RCC 7860 (cell line): ENCODE measurements around the gene LGALS3BP.

Experiments
- DNase-seq: peaks from one replicate; pipeline ENCODE4 v3.0.0-alpha.2; 2015; ENCODE audit warnings: low spot score
- FAIRE-seq: peaks from 2 replicates; lab custom pipeline; 2012; peaks lifted over from hg19 to GRCh38; lab: Jason Lieb, UNC

LGALS3BP gene

GRCh38 chr17:78944956-78945355, 34.8 kb downstream of the LGALS3BP start:
- no peak for DNase-seq
- FAIRE-seq = no peak

- no peak for DNase-seq
- FAIRE-seq = no peak
Observed at GRCh38 chr17:78944026-78944425, 35.7 kb downstream of the LGALS3BP start.

- no peak for FAIRE-seq
- DNase-seq = no peak
Observed at GRCh38 chr17:78940708-78941107, 39.0 kb downstream of the LGALS3BP start.

DNA sequence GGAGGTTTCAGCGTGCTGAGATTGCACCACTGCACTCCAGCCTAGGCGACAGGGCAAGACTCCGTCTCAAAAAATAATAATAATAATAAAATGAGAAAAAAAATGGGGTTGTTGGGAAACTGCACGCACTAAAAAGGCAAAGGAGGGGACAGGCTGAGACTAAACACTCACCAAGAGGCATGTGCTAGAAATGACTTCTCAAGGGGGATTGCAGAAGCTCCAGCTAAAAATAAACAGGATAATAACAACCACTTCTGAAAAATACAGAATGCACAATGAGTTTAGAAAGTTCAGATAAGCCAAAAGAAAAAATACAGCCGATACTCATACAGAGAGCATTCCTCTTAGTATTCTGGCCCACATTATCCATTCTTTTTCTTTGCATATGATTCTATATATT, 39.5 kb downstream of the LGALS3BP start:
- no peak for DNase-seq
- no peak for FAIRE-seq

GRCh38 chr17:78939615-78940014, 40.1 kb downstream of the LGALS3BP start:
- DNase-seq = no peak
- no peak for FAIRE-seq

- DNase-seq (no peak), FAIRE-seq (no peak)
Observed at GRCh38 chr17:78937561-78937960, 42.2 kb downstream of the LGALS3BP start.

DNA sequence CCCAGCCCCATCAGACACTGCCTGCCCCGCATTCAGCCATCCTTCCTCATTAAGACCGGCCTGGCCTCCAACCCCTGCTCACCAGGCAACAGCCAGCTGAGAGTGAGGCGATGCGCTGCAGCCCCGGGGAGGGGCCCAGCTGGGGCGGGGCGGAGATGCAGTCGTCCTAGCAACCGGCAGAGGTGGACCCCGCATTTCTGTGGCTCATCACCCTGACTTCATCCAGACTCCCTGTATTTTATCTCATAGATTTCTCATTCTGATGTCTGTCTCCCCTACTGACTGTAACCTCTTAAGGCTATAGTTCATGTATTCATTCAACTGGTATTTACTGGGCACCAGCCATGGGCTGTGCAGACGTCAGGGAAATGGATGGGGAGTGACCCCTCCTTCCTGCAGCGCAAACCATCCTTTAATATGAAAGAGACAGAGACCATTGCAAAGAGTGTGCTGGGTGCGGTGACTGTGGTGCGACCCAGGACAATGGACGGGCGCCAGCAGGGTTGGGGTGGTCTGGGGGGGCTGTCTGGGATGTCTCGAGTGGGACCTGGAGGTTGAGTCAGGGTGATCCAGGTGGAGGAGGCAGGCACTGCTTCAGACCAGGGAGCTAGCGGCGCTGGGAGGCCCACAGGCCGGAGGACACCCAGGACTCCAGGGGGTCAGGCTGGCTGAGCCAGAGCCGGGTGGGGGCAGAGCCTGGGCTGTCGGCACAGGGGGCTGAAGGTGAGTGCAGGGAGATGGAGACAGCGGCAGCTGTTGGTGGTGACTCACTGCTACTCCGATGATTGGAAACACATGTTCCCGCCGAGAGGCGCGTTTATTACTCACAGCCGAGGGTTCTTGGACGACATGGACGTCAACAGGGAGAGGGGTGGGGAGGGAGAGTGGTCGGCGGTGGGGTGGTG, 44.1 kb downstream of the LGALS3BP start:
- FAIRE-seq = no peak
- peak; percentile 58 for DNase-seq

DNA sequence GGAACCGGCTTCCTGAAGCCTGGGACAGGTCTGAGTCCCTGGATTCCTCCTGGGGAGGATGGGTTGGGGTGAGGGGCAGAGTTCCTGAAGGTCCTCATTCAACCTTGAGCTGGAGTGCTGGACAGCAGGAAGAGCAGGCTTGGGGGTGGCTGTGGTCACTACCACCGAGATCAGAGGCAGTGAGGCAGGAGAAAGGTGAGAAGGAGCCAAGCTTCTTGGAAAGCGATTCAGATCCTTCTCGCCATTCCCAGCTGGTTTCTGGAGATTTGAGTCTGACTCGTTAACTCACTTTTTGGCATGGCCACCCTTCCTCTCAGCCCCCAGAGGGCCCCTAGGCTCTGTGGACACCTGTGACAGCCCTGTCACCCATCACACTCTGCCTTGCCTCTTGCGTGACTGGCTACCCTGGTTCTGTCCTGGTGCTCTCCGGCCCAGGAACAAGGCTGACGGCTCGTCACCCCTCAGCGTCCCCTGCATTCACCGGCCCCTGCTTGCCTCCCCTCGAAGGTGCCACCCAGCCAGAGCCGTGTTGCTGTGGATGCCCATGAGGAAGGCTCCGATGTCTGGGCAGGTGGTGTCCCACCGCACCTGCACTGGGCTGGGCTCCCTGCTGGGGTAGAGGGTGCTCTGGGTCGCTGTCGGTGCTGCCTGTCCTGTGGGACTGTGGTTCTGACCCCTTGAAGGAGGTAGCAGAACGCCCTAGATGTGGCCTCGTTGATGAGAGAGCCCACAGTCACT, 44.9 kb downstream of the LGALS3BP start:
- FAIRE-seq = peak; percentile 21

GRCh38 chr17:78933959-78934568, 45.7 kb downstream of the LGALS3BP start:
- DNase-seq (peak; percentile 90), FAIRE-seq (peak; percentile 55)

More for the DNA sequence above, 44.9 kb downstream of the LGALS3BP start:
- peak; percentile 49 for DNase-seq

DNA sequence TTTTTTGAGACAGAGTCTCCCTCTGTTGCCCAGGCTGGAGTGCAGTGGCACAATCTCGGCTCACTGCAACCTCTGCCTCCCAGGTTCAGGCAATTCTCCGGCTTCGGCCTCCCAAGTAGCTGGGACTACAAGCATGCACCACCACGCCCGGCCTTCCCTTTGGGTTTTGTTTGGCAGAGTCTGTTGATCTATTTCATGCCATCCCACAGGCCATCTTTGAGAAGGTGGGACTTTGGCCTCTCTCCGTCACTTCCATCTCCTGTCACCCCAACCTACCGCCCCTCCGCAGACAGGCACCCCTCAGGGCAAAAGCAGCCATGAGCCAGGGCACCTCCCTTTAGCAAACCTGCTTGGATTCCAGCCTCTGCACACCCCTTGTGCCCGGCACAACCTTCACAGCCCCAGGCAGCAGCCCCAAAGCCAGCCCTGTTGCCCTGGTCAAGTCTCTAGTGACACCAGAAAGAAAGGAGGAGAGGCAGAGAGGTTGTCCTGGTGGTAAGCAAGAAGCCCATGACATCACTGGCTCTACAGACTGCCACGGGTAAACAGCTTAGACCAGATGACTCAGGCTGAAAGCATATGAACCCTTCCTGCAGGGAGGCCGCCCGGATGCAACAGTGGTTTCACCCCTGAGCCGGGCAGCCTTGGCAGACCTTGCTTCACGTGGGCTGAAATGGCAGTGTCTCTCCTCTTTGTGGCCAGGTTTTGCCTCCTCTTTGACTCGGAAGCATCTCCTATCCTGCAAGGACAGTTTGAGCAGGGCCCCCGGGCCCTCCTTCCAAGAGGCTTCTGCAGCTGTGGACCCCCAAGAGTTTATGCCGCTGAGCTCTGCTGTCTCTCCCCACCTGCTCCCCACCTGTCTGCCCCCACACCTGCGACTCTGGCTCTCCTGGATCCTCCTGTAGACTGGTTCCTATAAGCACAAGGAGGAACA, 46.4 kb downstream of the LGALS3BP start:
- DNase-seq = peak; percentile 95
- FAIRE-seq = peak; percentile 90

GRCh38 chr17:78929908-78930775, 49.6 kb downstream of the LGALS3BP start:
- peak; percentile 29 for DNase-seq
- FAIRE-seq = no peak

GRCh38 chr17:78925662-78926555, 53.8 kb downstream of the LGALS3BP start:
- DNase-seq (no peak), FAIRE-seq (no peak)

DNA sequence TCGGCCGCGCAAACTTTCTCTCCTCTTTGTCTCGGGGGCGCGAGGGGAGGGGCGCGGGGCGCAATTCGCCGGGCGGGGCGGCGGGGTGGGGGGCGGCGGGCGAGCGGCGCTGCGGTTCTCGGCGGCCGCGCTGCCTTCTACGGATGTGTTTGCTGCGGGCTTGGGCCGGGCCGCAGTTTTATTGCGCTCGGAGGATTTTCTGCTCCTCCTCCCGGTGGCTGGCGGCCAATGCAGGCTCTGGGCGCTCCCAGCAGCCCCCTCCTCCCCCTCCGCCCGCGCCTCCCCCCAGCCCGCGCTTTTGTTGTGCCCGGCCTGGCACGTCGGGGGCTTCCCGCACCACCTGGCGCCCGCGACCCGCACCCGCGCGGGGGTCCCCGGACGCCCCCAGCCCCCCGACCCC, 54.5 kb downstream of the LGALS3BP start, which contains the start of gene TIMP2:
TIMP2 (minus strand) TSS at position 154 of the 400 bp plus-strand sequence. CDS start 299 bp downstream, outside the sequence.
- no peak for FAIRE-seq
- peak; percentile 64 for DNase-seq

DNA sequence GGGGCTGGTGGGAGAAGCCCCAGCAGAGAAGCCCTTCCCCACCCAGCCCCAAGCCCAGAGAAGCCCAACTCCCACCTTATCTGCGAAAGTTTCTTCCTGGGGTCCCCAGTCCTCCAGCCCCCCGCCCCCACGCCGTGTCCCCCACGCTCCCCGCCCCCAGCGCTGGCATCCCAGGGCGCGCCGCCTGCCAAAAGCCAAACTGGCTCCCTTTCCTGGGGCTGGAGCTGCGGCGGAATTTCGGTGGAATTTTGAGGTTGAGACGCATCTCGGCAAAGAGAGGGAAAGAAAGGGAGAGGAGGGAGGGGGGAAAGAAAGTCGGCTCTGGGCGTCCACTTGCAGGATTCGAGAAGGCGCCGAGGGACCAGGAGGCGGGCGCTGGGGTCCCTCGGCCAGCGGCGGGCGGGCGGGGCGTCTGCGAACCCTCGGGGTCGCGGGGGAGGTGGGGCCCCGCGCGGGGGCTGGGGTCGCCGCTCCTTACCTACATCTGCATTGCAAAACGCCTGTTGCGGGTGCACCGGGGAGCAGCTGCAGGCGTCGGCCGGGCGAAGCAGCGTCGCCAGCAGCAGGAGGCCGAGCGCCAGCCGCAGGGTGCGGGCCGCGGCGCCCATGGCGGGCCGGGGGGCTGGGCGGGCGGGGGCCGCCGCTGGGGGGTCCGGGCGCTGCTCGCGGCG, 55.1 kb downstream of the LGALS3BP start:
- no peak for FAIRE-seq
- DNase-seq = no peak

DNA sequence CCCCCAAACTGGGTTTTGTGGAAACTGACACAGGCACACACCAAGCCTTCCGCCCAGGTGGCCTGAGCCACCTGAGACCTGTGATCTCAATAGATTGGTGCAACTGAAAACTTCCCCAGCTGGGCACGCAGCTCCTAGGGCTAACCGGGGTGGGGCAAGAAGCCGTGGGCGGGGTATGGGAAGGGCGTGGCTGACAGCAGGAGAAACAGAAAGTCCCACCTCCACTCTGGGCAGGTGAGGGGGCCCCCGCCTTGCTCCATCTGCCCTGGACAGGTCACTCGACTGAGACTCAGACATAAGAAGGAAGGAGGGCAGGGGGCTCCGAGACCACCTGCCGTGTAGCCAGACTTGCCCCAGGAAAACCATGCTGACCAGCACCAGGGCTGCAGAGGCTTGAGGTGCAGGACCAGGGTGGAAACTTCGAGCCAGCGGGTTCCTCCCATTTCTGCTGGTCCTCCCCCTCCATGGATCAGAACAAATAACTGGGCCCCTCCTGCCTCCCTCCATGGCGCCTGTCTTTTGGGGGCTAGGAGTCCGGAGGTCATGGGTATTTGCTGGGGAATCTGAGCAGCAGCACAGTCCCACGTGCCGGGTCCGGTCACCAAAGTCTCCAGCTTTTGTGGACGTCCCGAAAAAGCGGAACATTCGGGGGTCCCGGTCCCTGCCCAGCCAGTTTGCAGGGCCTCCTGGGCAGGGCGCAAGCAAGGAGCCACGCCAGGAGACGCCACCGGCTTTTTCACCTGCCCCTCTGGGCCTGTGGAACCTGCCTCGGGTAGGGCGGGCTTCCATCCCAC, 55.9 kb downstream of the LGALS3BP start:
- FAIRE-seq (no peak), DNase-seq (no peak)

DNA sequence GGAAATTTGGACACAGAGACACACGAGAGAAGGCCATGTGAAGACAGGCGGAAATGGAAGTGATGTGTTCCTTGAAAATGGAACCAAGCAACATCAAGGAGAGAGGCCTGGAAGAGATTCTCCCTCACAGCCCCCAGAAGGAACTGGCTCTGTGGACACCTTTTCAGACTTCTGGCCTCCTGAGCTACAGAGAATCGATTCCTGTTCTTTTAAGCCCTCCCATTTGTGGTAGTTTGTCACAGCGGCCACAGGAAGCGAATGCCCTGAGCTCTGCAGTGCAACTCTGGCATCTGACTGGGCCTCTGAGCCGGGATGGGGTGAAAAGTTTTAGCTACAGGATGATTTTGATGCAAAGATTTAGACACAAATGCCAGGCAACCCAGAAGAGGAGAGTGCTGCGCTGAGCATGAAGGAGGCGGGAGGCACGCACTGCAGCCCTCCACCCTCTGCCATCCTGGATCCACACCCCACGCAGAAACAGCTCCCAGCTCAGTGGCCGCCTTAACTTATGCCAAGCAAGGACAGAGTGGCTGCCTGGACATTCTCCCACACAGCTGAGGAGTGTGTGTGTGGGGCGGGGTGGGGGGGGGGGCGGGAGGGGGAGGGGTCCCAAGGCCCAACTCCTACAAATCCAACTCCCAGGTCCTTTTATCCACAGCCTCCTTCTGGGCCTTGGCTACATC, 56.8 kb downstream of the LGALS3BP start:
- DNase-seq (no peak), FAIRE-seq (no peak)
